Right lobe of liver (tissue), 4 donors: Measurements from ENCODE around the gene CDC25B.

Source experiments
- POLR2A ChIP-seq: fragments of 450-650 bp; IDR thresholded peaks from one replicate; pipeline ENCODE4 v1.6.1; 2017; ENCODE audit warnings: antibody characterized with exemption, mild to moderate bottlenecking
- TF ChIP-seq, protein P1 (sequence below), 4 donors: fragments of 200-600 bp in 3 of 4; fragments of 450-650 bp in 1 of 4; IDR thresholded peaks; one replicate each; pipeline versions ENCODE4 v1.5.1 to v1.8.0; 2016 to 2022; ENCODE audit warnings: antibody characterized with exemption in 4 of 4, mild to moderate bottlenecking in 2 of 4
- donor health status: DM: no; HTN: no; CAD: no.
- donor health status: DM: no; HTN: no; CAD: no.
- donor health status: DM: no; HTN: yes; CAD: no.

DNA sequence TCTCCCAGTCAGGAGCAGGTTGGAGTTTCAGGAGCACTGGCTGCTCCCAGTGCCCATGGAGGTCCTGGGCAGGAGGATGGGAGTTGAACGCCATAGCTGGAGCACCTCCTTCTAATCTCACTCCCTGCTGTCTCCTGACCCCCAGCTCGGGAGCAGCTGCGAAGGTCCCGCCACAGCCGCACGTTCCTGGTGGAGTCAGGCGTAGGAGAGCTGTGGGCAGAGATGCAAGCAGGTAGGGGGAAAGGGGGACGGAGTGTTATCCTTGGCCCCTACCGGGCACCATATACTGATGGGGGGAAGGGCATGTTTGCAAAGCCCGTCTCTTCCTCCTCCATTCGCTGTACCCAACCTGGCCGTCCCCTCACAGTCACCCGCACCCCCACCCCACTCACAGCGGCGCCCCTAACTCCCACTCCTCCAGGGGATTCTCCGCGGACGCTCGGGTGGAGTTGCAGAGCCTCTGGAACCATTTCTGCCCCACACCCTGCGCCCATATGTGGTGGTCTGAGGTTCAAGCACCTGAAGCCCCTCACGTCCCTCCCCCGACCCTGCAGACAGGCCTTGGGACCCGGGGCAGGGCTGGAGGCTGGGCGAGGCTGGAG lies 46.9 kb upstream of the CDC25B start:
- TF ChIP-seq, protein P1, sequence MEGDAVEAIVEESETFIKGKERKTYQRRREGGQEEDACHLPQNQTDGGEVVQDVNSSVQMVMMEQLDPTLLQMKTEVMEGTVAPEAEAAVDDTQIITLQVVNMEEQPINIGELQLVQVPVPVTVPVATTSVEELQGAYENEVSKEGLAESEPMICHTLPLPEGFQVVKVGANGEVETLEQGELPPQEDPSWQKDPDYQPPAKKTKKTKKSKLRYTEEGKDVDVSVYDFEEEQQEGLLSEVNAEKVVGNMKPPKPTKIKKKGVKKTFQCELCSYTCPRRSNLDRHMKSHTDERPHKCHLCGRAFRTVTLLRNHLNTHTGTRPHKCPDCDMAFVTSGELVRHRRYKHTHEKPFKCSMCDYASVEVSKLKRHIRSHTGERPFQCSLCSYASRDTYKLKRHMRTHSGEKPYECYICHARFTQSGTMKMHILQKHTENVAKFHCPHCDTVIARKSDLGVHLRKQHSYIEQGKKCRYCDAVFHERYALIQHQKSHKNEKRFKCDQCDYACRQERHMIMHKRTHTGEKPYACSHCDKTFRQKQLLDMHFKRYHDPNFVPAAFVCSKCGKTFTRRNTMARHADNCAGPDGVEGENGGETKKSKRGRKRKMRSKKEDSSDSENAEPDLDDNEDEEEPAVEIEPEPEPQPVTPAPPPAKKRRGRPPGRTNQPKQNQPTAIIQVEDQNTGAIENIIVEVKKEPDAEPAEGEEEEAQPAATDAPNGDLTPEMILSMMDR (IDR thresholded peaks at IDR 0.05), result no peak
- TF ChIP-seq POLR2A, result no peak
